ENCODE measurements around the gene RRAGC.
"Not testable (repeated sequence)": the region's sequence is repeated elsewhere in the genome, so short reads cannot be mapped to it uniquely, and the experiment has no call there.

The RRAGC gene

GRCh38 chr1:38814984-38815464 lies 44.5 kb downstream of the RRAGC start:
- DNase-seq = no peak

- DNase-seq = no peak
These were observed 45.1 kb downstream of the RRAGC start for GRCh38 chr1:38814444-38814983.

- no peak for DNase-seq
These were observed 46.6 kb downstream of the RRAGC start for GRCh38 chr1:38812981-38813380.

- DNase-seq = not testable (repeated sequence)
These were observed 48.1 kb downstream of the RRAGC start for GRCh38 chr1:38811466-38811865.

- no peak for DNase-seq
These were observed 53.5 kb downstream of the RRAGC start for GRCh38 chr1:38806090-38806489.

- DNase-seq = no peak
These were observed 54.5 kb downstream of the RRAGC start for GRCh38 chr1:38805036-38805435.

- DNase-seq = no peak
These were observed 55.3 kb downstream of the RRAGC start for GRCh38 chr1:38804062-38804886.

GRCh38 chr1:38803647-38804046 lies 55.9 kb downstream of the RRAGC start:
- DNase-seq = no peak

- DNase-seq = no peak
These were observed 58.6 kb downstream of the RRAGC start for GRCh38 chr1:38800720-38801671.

- DNase-seq = no peak
These were observed 66.3 kb downstream of the RRAGC start for GRCh38 chr1:38793299-38793698.

- DNase-seq = no peak
These were observed 67.7 kb downstream of the RRAGC start for GRCh38 chr1:38791892-38792291.

- DNase-seq = no peak
These were observed 68.4 kb downstream of the RRAGC start for GRCh38 chr1:38791164-38791515.

GRCh38 chr1:38790422-38791163 lies 69.0 kb downstream of the RRAGC start:
- DNase-seq = no peak

GRCh38 chr1:38789498-38790169 lies 69.9 kb downstream of the RRAGC start:
- no peak for DNase-seq

GRCh38 chr1:38788341-38789336 lies 70.9 kb downstream of the RRAGC start:
- DNase-seq = no peak
